Mucosa of rectum (tissue), 2 donors: ENCODE results near the gene ATG5.
"Not testable (repeated sequence)": the region's sequence is repeated elsewhere in the genome, so short reads cannot be mapped to it uniquely, and the experiment has no call there.

ENCODE experiments used
- H3K27ac ChIP-seq, 2 donors: one replicate each; pipeline ENCODE4 v1.7.0; 2013; ENCODE audit warnings: inconsistent platforms in 2 of 2, low read depth in 2 of 2, low read length in 2 of 2
- H3K27me3 ChIP-seq, 2 donors: one replicate each; pipeline ENCODE4 v1.7.0; 2013; ENCODE audit warnings: low read length in 2 of 2; ENCODE audit not compliant: control insufficient read depth in 2 of 2, insufficient read depth in 2 of 2
- H3K36me3 ChIP-seq, 2 donors: one replicate each; pipeline ENCODE4 v1.7.0; 2013; ENCODE audit warnings: low read length in 2 of 2; ENCODE audit not compliant: control insufficient read depth in 2 of 2, insufficient read depth in 2 of 2
- H3K4me1 ChIP-seq, 2 donors: one replicate each; pipeline ENCODE4 v1.7.0; 2013; ENCODE audit warnings: low read length in 2 of 2, mild to moderate bottlenecking in 1 of 2; ENCODE audit not compliant: control insufficient read depth in 2 of 2, insufficient read depth in 2 of 2
- H3K4me3 ChIP-seq, 2 donors: one replicate each; pipeline ENCODE4 v1.7.0; 2013; ENCODE audit warnings: low read length in 2 of 2
- H3K9ac ChIP-seq, 2 donors: one replicate each; pipeline ENCODE4 v1.7.0; 2013; ENCODE audit warnings: low read length in 2 of 2, low read depth in 1 of 2, mild to moderate bottlenecking in 1 of 2
- H3K9me3 ChIP-seq, 2 donors: one replicate each; pipeline ENCODE4 v1.7.0; 2013; ENCODE audit warnings: low read length in 2 of 2; ENCODE audit not compliant: control insufficient read depth in 2 of 2
- donor health status: healthy.
- donor health status: Normal muscosa, but diverticular disease.

The ATG5 gene

GRCh38 chr6:106264433-106264832, 61.1 kb downstream of the ATG5 start:
- H3K27me3 ChIP-seq, H3K36me3 ChIP-seq, H3K4me1 ChIP-seq, H3K9ac ChIP-seq, H3K4me3 ChIP-seq, H3K9me3 ChIP-seq, H3K27ac ChIP-seq: not testable (repeated sequence)

- not testable (repeated sequence) for H3K4me3 ChIP-seq, H3K4me1 ChIP-seq, H3K9ac ChIP-seq, H3K27me3 ChIP-seq, H3K36me3 ChIP-seq, H3K27ac ChIP-seq, H3K9me3 ChIP-seq
Measured at GRCh38 chr6:106259748-106260147, 65.8 kb downstream of the ATG5 start.

DNA sequence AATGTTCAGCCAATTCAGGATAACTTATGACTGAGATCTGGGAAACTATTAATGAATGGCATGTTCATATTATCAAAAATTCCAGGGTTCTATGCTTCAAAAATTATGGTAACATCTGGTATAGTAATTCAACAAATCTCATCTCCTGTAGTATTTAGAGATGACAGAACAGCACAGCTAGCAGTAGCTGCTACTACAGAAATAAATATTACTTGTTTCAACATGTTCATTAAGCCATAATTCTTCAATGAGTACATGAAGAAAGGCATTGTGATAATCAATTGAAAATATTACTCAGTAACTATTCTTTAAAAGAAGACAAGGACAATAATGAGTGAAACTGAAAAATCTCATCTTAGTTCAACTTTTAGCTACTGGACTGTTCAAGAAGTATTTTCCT, 66.8 kb downstream of the ATG5 start:
- Histone ChIP-seq H3K9ac (no peak overlapping the region), H3K4me3 (no peak overlapping the region)

GRCh38 chr6:106257195-106257594, 68.4 kb downstream of the ATG5 start:
- Histone ChIP-seq H3K4me3 (no peak overlapping the region), H3K27me3 (no peaks in the 10 kb centered on the region), H3K36me3 (no peaks in the 10 kb centered on the region), H3K9me3 (no peaks in the 10 kb centered on the region), H3K9ac (no peak overlapping the region), H3K27ac (no peak overlapping the region), H3K4me1 (peaks cover 0 to 3% of the 10 kb centered on the region in 2 donors)

More for the DNA sequence above, 66.8 kb downstream of the ATG5 start:
- H3K27ac ChIP-seq = no peak overlapping the region
- H3K4me1 ChIP-seq = peaks cover 0 to 1% of the 10 kb centered on the region in 2 donors
- no peaks in the 10 kb centered on the region for H3K9me3 ChIP-seq
- H3K36me3 ChIP-seq = peaks cover 0 to 2% of the 10 kb centered on the region in 2 donors
- no peaks in the 10 kb centered on the region for H3K27me3 ChIP-seq

- no peak overlapping the region for H3K9ac ChIP-seq
- H3K27ac ChIP-seq = no peak overlapping the region
- peaks cover 0 to 3% of the 10 kb centered on the region in 2 donors for H3K4me1 ChIP-seq
- H3K9me3 ChIP-seq = no peaks in the 10 kb centered on the region
- no peaks in the 10 kb centered on the region for H3K36me3 ChIP-seq
- H3K27me3 ChIP-seq = no peaks in the 10 kb centered on the region
- H3K4me3 ChIP-seq = no peak overlapping the region
Measured at GRCh38 chr6:106256201-106256968, 69.2 kb downstream of the ATG5 start.

- Histone ChIP-seq H3K36me3 (no peaks in the 10 kb centered on the region), H3K4me3 (no peak overlapping the region), H3K27ac (no peak overlapping the region), H3K4me1 (peaks cover 0 to 3% of the 10 kb centered on the region in 2 donors), H3K27me3 (no peaks in the 10 kb centered on the region), H3K9ac (no peak overlapping the region), H3K9me3 (no peaks in the 10 kb centered on the region)
Measured at GRCh38 chr6:106255306-106255705, 70.3 kb downstream of the ATG5 start.

DNA sequence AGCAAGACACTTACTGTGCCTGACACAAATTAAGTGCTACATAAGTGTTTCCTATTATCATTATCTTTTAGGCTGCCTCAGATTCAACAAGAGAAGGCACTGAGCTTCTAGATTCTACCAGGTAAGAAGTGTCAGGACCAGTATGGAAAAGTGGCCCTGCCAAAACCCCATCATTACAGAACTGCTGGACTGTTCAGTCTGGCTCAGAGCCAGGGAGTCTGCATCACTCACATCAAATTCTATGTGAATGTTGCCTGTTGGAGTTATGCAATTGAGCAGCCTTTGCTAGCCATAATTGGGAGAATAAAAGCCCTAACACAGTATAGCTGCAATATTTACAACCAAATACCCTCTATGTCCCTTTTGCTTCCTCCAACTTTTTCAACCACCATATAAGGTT, 70.9 kb downstream of the ATG5 start:
- H3K36me3 ChIP-seq = no peaks in the 10 kb centered on the region
- H3K27me3 ChIP-seq = no peaks in the 10 kb centered on the region
- no peaks in the 10 kb centered on the region for H3K9me3 ChIP-seq
- peaks cover 0 to 3% of the 10 kb centered on the region in 2 donors for H3K4me1 ChIP-seq
- no peak overlapping the region for H3K9ac ChIP-seq
- no peak overlapping the region for H3K27ac ChIP-seq
- no peak overlapping the region for H3K4me3 ChIP-seq

DNA sequence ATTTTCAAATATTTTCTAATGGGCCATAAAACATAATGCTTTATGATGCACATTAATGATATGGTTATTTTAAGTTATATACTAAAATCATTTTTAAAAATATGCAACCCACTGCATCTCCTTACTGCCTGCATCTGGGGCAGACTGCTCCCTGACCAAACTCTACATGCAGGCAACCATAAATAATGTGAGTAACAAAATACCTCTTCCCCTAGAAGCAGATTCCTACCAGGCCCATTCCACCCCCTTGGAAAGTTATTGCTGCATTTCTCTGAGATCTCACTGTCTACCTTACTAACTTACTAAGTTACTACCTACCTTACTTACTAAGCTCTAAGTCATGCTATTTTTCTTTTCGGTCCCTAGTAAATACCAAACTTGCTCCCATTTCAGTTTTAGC, 71.8 kb downstream of the ATG5 start:
- no peaks in the 10 kb centered on the region for H3K27me3 ChIP-seq
- no peak overlapping the region for H3K27ac ChIP-seq
- H3K9ac ChIP-seq = no peak overlapping the region
- no peaks in the 10 kb centered on the region for H3K36me3 ChIP-seq
- H3K4me3 ChIP-seq = no peak overlapping the region
- no peaks in the 10 kb centered on the region for H3K9me3 ChIP-seq
- peaks cover 0 to 3% of the 10 kb centered on the region in 2 donors for H3K4me1 ChIP-seq

GRCh38 chr6:106253172-106253571, 72.4 kb downstream of the ATG5 start:
- no peak overlapping the region for H3K27ac ChIP-seq
- no peaks in the 10 kb centered on the region for H3K36me3 ChIP-seq
- H3K9ac ChIP-seq = no peak overlapping the region
- peaks cover 0 to 3% of the 10 kb centered on the region in 2 donors for H3K4me1 ChIP-seq
- H3K4me3 ChIP-seq = no peak overlapping the region
- H3K9me3 ChIP-seq = no peaks in the 10 kb centered on the region
- no peaks in the 10 kb centered on the region for H3K27me3 ChIP-seq

DNA sequence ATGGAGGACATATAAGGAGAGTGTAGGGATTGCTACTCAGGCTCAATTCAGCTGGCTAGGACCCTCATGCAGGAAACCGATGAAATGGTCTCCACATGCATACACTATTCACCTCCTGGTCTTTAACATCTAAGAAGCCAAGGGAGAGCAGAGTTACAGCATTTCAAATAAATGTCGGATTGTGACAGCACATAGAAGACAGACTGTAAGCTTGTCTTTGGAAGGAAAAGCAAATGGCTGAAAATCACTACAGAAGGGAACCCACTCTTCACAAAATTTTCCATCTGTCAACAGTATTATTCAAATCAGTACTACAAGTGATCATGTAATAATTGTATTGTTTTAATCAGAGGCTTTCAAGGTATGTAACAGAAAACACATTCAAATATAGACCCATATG, 72.9 kb downstream of the ATG5 start:
- Histone ChIP-seq H3K9me3 (no peaks in the 10 kb centered on the region), H3K4me1 (peaks cover 0 to 3% of the 10 kb centered on the region in 2 donors), H3K27ac (no peak overlapping the region)

More for the DNA sequence above, 72.9 kb downstream of the ATG5 start:
- peaks cover under 1 to 3% of the 10 kb centered on the region in 2 donors for H3K36me3 ChIP-seq
- no peaks in the 10 kb centered on the region for H3K27me3 ChIP-seq
- no peak overlapping the region for H3K9ac ChIP-seq
- no peak overlapping the region for H3K4me3 ChIP-seq
